Measurements from ENCODE around the gene PICK1. TPM values are rescaled to one million over a fixed set of nuclear protein-coding genes. Genes with fewer than 3 reads are reported as not detected.
A peak's percentile ranks its signal among the peaks of the same experiment; 100 is the strongest.

Gene PICK1
- total RNA-seq, 1 donor from 2014 or later, result 21.1 TPM

GRCh38 chr22:38016182-38017151, 40.7 kb upstream of the PICK1 start:
- H3K4me1 ChIP-seq, result peaks cover 35% of the 10 kb centered on the region
- intact Hi-C loops (cut with DNase I), result no loop called here
- H3K9me3 ChIP-seq, result no peaks in the 10 kb centered on the region
- DNase-seq (ENCODE audit: extremely low spot score in 2 of 2), result no peak
- peak overlapping the region; percentile 83 for H3K27ac ChIP-seq
- H3K4me3 ChIP-seq, result peak overlapping the region; percentile 17 to 21
- H3K36me3 ChIP-seq, result no peaks in the 10 kb centered on the region
- TF ChIP-seq POLR2AphosphoS5 (IDR thresholded peaks at IDR 0.05; ENCODE audit: insufficient read depth in 1 of 2, low read depth in 1 of 2) (peak in 1 of 2 donors; percentile 39), CTCF (IDR thresholded peaks at IDR 0.05) (no peak), POLR2A (IDR thresholded peaks at IDR 0.05) (no peak)
- no peaks in the 10 kb centered on the region for H3K27me3 ChIP-seq

GRCh38 chr22:38017272-38017920, 39.8 kb upstream of the PICK1 start:
- TF ChIP-seq POLR2A (IDR thresholded peaks at IDR 0.05) (no peak), POLR2AphosphoS5 (IDR thresholded peaks at IDR 0.05; ENCODE audit: insufficient read depth in 1 of 2, low read depth in 1 of 2) (peak in 1 of 2 donors; percentile 20)
- Histone ChIP-seq H3K4me3 (no peak overlapping the region), H3K9me3 (no peaks in the 10 kb centered on the region), H3K4me1 (peaks cover 35% of the 10 kb centered on the region), H3K27me3 (no peaks in the 10 kb centered on the region), H3K27ac (peak overlapping the region; percentile 83), H3K36me3 (no peaks in the 10 kb centered on the region)
- no peak for DNase-seq (ENCODE audit: extremely low spot score in 2 of 2)
- intact Hi-C loops (cut with DNase I), result no loop called here

GRCh38 chr22:38017939-38018885, 39.0 kb upstream of the PICK1 start:
- H3K27ac ChIP-seq, result peak overlapping the region; percentile 83
- H3K4me3 ChIP-seq, result no peak overlapping the region
- no peaks in the 10 kb centered on the region for H3K9me3 ChIP-seq
- no peaks in the 10 kb centered on the region for H3K36me3 ChIP-seq
- intact Hi-C loops (cut with DNase I), result no loop called here
- H3K4me1 ChIP-seq, result peaks cover 35% of the 10 kb centered on the region
- TF ChIP-seq POLR2AphosphoS5 (IDR thresholded peaks at IDR 0.05; ENCODE audit: insufficient read depth in 1 of 2, low read depth in 1 of 2) (no peak), POLR2A (IDR thresholded peaks at IDR 0.05) (no peak), CTCF (IDR thresholded peaks at IDR 0.05) (no peak)
- H3K27me3 ChIP-seq, result no peaks in the 10 kb centered on the region
- no peak for DNase-seq (ENCODE audit: extremely low spot score in 2 of 2)

- TF ChIP-seq POLR2AphosphoS5 (IDR thresholded peaks at IDR 0.05; ENCODE audit: insufficient read depth in 1 of 2, low read depth in 1 of 2), result no peak
These were observed 38.0 kb upstream of the PICK1 start for GRCh38 chr22:38018938-38019827.

GRCh38 chr22:38021206-38021605, 36.0 kb upstream of the PICK1 start:
- no peaks in the 10 kb centered on the region for H3K36me3 ChIP-seq
- intact Hi-C loops (cut with DNase I), result no loop called here
- no peaks in the 10 kb centered on the region for H3K9me3 ChIP-seq
- peaks cover 24% of the 10 kb centered on the region for H3K4me1 ChIP-seq
- no peak for TF ChIP-seq POLR2A (IDR thresholded peaks at IDR 0.05)
- no peak for TF ChIP-seq CTCF (IDR thresholded peaks at IDR 0.05)
- TF ChIP-seq POLR2AphosphoS5 (IDR thresholded peaks at IDR 0.05; ENCODE audit: insufficient read depth in 1 of 2, low read depth in 1 of 2), result no peak
- no peaks in the 10 kb centered on the region for H3K27me3 ChIP-seq
- no peak overlapping the region for H3K27ac ChIP-seq
- no peak overlapping the region for H3K4me3 ChIP-seq
- DNase-seq (ENCODE audit: extremely low spot score in 2 of 2), result no peak

More at GRCh38 chr22:38018938-38019827, 38.0 kb upstream of the PICK1 start:
- no peak for DNase-seq (ENCODE audit: extremely low spot score in 2 of 2)
- intact Hi-C loops (cut with DNase I), result no loop called here
- no peaks in the 10 kb centered on the region for H3K27me3 ChIP-seq
- no peak overlapping the region for H3K27ac ChIP-seq
- H3K4me1 ChIP-seq, result peaks cover 35% of the 10 kb centered on the region
- H3K9me3 ChIP-seq, result no peaks in the 10 kb centered on the region
- H3K36me3 ChIP-seq, result no peaks in the 10 kb centered on the region
- no peak overlapping the region for H3K4me3 ChIP-seq

Measured in vagina (tissue), 2 donors.